ENCODE data around the gene BTG1.

Gene BTG1

GRCh38 chr12:92185052-92185451 lies 39.4 kb upstream of the BTG1 start:
- H3K4me1 ChIP-seq (ENCODE audit: control insufficient read depth in 2 of 2, insufficient read depth in 1 of 2, low read depth in 1 of 2, low read length in 2 of 2): no peaks in the 10 kb centered on the region
- no peak overlapping the region for H3K4me3 ChIP-seq (ENCODE audit: low read length in 2 of 2)
- no peak overlapping the region for H2BK12ac ChIP-seq (ENCODE audit: low read length)
- no peak for DNase-seq (ENCODE audit: low spot score)
- H3K4me2 ChIP-seq (ENCODE audit: insufficient read depth, low read length, poor library complexity, severe bottlenecking): no peak overlapping the region
- no peak overlapping the region for H3K9ac ChIP-seq (ENCODE audit: low read depth, low read length, poor library complexity)
- H3K36me3 ChIP-seq (replicated peaks in 1 of 2; ENCODE audit: control insufficient read depth in 2 of 2, insufficient read depth in 2 of 2, low read length in 2 of 2): no peaks in the 10 kb centered on the region
- no peaks in the 10 kb centered on the region for H3K27me3 ChIP-seq (ENCODE audit: control insufficient read depth in 3 of 3, insufficient read depth in 3 of 3, low read depth in 1 of 3, low read length in 3 of 3)
- no peak overlapping the region for H3K23ac ChIP-seq (ENCODE audit: low read depth, low read length, poor library complexity)
- no peaks in the 10 kb centered on the region for H3K79me1 ChIP-seq (ENCODE audit: low read depth, low read length)
- H3K18ac ChIP-seq (ENCODE audit: low read length): no peak overlapping the region
- no peak overlapping the region for H4K91ac ChIP-seq (ENCODE audit: low read depth, low read length, poor library complexity)
- no peak overlapping the region for H2BK15ac ChIP-seq (ENCODE audit: low read length)
- H2BK120ac ChIP-seq (ENCODE audit: low read depth, low read length): no peak overlapping the region
- H4K8ac ChIP-seq (ENCODE audit: low read depth, low read length): no peak overlapping the region
- no peak overlapping the region for H3K27ac ChIP-seq (replicated peaks; ENCODE audit: low read length)
- no peak overlapping the region for H2BK5ac ChIP-seq (ENCODE audit: low read length)
- no peak overlapping the region for H3K14ac ChIP-seq (ENCODE audit: low read length)
- H2AFZ ChIP-seq (ENCODE audit: low read length): no peak overlapping the region
- H2AK5ac ChIP-seq (ENCODE audit: low read depth, low read length): no peak overlapping the region
- no peak overlapping the region for H3K4ac ChIP-seq (ENCODE audit: low read length)
- peaks cover 0 to 5% of the 10 kb centered on the region in 2 donors for H3K9me3 ChIP-seq (replicated peaks in 1 of 2; ENCODE audit: control insufficient read depth in 2 of 2, insufficient read depth in 1 of 2, low read depth in 1 of 2, low read length in 2 of 2)

- Histone ChIP-seq H2BK120ac (ENCODE audit: low read depth, low read length) (no peak overlapping the region), H2BK15ac (ENCODE audit: low read length) (no peak overlapping the region), H3K4me3 (ENCODE audit: low read length in 2 of 2) (no peak overlapping the region), H3K27ac (replicated peaks; ENCODE audit: low read length) (no peak overlapping the region), H4K91ac (ENCODE audit: low read depth, low read length, poor library complexity) (no peak overlapping the region), H3K18ac (ENCODE audit: low read length) (no peak overlapping the region), H2AK5ac (ENCODE audit: low read depth, low read length) (no peak overlapping the region), H3K9me3 (replicated peaks in 1 of 2; ENCODE audit: control insufficient read depth in 2 of 2, insufficient read depth in 1 of 2, low read depth in 1 of 2, low read length in 2 of 2) (peaks cover 0 to 5% of the 10 kb centered on the region in 2 donors), H3K27me3 (ENCODE audit: control insufficient read depth in 3 of 3, insufficient read depth in 3 of 3, low read depth in 1 of 3, low read length in 3 of 3) (no peaks in the 10 kb centered on the region), H4K8ac (ENCODE audit: low read depth, low read length) (no peak overlapping the region), H3K9ac (ENCODE audit: low read depth, low read length, poor library complexity) (no peak overlapping the region), H2BK5ac (ENCODE audit: low read length) (no peak overlapping the region), H3K4ac (ENCODE audit: low read length) (no peak overlapping the region), H3K23ac (ENCODE audit: low read depth, low read length, poor library complexity) (no peak overlapping the region), H3K4me2 (ENCODE audit: insufficient read depth, low read length, poor library complexity, severe bottlenecking) (no peak overlapping the region), H3K79me1 (ENCODE audit: low read depth, low read length) (no peaks in the 10 kb centered on the region), H3K36me3 (replicated peaks in 1 of 2; ENCODE audit: control insufficient read depth in 2 of 2, insufficient read depth in 2 of 2, low read length in 2 of 2) (no peaks in the 10 kb centered on the region), H2BK12ac (ENCODE audit: low read length) (no peak overlapping the region), H2AFZ (ENCODE audit: low read length) (no peak overlapping the region), H3K4me1 (ENCODE audit: control insufficient read depth in 2 of 2, insufficient read depth in 1 of 2, low read depth in 1 of 2, low read length in 2 of 2) (no peaks in the 10 kb centered on the region), H3K14ac (ENCODE audit: low read length) (no peak overlapping the region)
- WGBS, 2 donors (ENCODE audit: extremely low coverage in 2 of 2, insufficient read length in 2 of 2, insufficient replicate concordance in 1 of 2): no CpG with 5 or more reads among the region's 2 CpGs
- no peak for DNase-seq (ENCODE audit: low spot score)
Measured at GRCh38 chr12:92183575-92183974, 37.9 kb upstream of the BTG1 start.

- no peak overlapping the region for H2AFZ ChIP-seq (ENCODE audit: low read length)
- no peak for DNase-seq (ENCODE audit: low spot score)
- no peak overlapping the region for H3K4me3 ChIP-seq (ENCODE audit: low read length in 2 of 2)
- H3K79me1 ChIP-seq (ENCODE audit: low read depth, low read length): no peaks in the 10 kb centered on the region
- H2BK12ac ChIP-seq (ENCODE audit: low read length): no peak overlapping the region
- no peak overlapping the region for H2BK120ac ChIP-seq (ENCODE audit: low read depth, low read length)
- H3K18ac ChIP-seq (ENCODE audit: low read length): no peak overlapping the region
- H3K9me3 ChIP-seq (replicated peaks in 1 of 2; ENCODE audit: control insufficient read depth in 2 of 2, insufficient read depth in 1 of 2, low read depth in 1 of 2, low read length in 2 of 2): no peaks in the 10 kb centered on the region
- no peak overlapping the region for H3K4ac ChIP-seq (ENCODE audit: low read length)
- no peak overlapping the region for H2AK5ac ChIP-seq (ENCODE audit: low read depth, low read length)
- H3K23ac ChIP-seq (ENCODE audit: low read depth, low read length, poor library complexity): no peak overlapping the region
- no CpG with 5 or more reads among the region's 1 CpG for WGBS, 2 donors (ENCODE audit: extremely low coverage in 2 of 2, insufficient read length in 2 of 2, insufficient replicate concordance in 1 of 2)
- no peak overlapping the region for H3K14ac ChIP-seq (ENCODE audit: low read length)
- H3K9ac ChIP-seq (ENCODE audit: low read depth, low read length, poor library complexity): no peak overlapping the region
- H3K27me3 ChIP-seq (ENCODE audit: control insufficient read depth in 3 of 3, insufficient read depth in 3 of 3, low read depth in 1 of 3, low read length in 3 of 3): no peaks in the 10 kb centered on the region
- no peak overlapping the region for H4K91ac ChIP-seq (ENCODE audit: low read depth, low read length, poor library complexity)
- H3K36me3 ChIP-seq (replicated peaks in 1 of 2; ENCODE audit: control insufficient read depth in 2 of 2, insufficient read depth in 2 of 2, low read length in 2 of 2): no peaks in the 10 kb centered on the region
- no peak overlapping the region for H2BK5ac ChIP-seq (ENCODE audit: low read length)
- no peak overlapping the region for H2BK15ac ChIP-seq (ENCODE audit: low read length)
- no peak overlapping the region for H3K4me2 ChIP-seq (ENCODE audit: insufficient read depth, low read length, poor library complexity, severe bottlenecking)
- H4K8ac ChIP-seq (ENCODE audit: low read depth, low read length): no peak overlapping the region
- peaks cover 11 to 19% of the 10 kb centered on the region in 2 donors for H3K4me1 ChIP-seq (ENCODE audit: control insufficient read depth in 2 of 2, insufficient read depth in 1 of 2, low read depth in 1 of 2, low read length in 2 of 2)
- no peak overlapping the region for H3K27ac ChIP-seq (replicated peaks; ENCODE audit: low read length)
Measured at GRCh38 chr12:92178340-92178739, 32.7 kb upstream of the BTG1 start.

GRCh38 chr12:92176646-92177045 lies 31.0 kb upstream of the BTG1 start:
- H2AFZ ChIP-seq (ENCODE audit: low read length): no peak overlapping the region

More at GRCh38 chr12:92176646-92177045, 31.0 kb upstream of the BTG1 start:
- Histone ChIP-seq H3K9me3 (replicated peaks in 1 of 2; ENCODE audit: control insufficient read depth in 2 of 2, insufficient read depth in 1 of 2, low read depth in 1 of 2, low read length in 2 of 2) (no peaks in the 10 kb centered on the region), H2BK120ac (ENCODE audit: low read depth, low read length) (no peak overlapping the region), H3K4me2 (ENCODE audit: insufficient read depth, low read length, poor library complexity, severe bottlenecking) (no peak overlapping the region), H2BK12ac (ENCODE audit: low read length) (peak overlapping the region; percentile 24), H3K27me3 (ENCODE audit: control insufficient read depth in 3 of 3, insufficient read depth in 3 of 3, low read depth in 1 of 3, low read length in 3 of 3) (no peaks in the 10 kb centered on the region), H2BK5ac (ENCODE audit: low read length) (peak overlapping the region; percentile 78), H3K4me3 (ENCODE audit: low read length in 2 of 2) (no peak overlapping the region), H3K14ac (ENCODE audit: low read length) (no peak overlapping the region), H3K18ac (ENCODE audit: low read length) (peak overlapping the region; percentile 70), H4K91ac (ENCODE audit: low read depth, low read length, poor library complexity) (no peak overlapping the region), H2AK5ac (ENCODE audit: low read depth, low read length) (peak overlapping the region; percentile 8), H4K8ac (ENCODE audit: low read depth, low read length) (no peak overlapping the region), H3K79me1 (ENCODE audit: low read depth, low read length) (no peaks in the 10 kb centered on the region), H3K36me3 (replicated peaks in 1 of 2; ENCODE audit: control insufficient read depth in 2 of 2, insufficient read depth in 2 of 2, low read length in 2 of 2) (no peaks in the 10 kb centered on the region), H3K23ac (ENCODE audit: low read depth, low read length, poor library complexity) (no peak overlapping the region), H3K9ac (ENCODE audit: low read depth, low read length, poor library complexity) (no peak overlapping the region), H3K4me1 (ENCODE audit: control insufficient read depth in 2 of 2, insufficient read depth in 1 of 2, low read depth in 1 of 2, low read length in 2 of 2) (peaks cover 11 to 30% of the 10 kb centered on the region in 2 donors), H3K4ac (ENCODE audit: low read length) (no peak overlapping the region), H2BK15ac (ENCODE audit: low read length) (no peak overlapping the region), H3K27ac (replicated peaks; ENCODE audit: low read length) (peak overlapping the region; percentile 53)
- no peak for DNase-seq (ENCODE audit: low spot score)
- WGBS, 2 donors (ENCODE audit: extremely low coverage in 2 of 2, insufficient read length in 2 of 2, insufficient replicate concordance in 1 of 2): no CpG with 5 or more reads among the region's 10 CpGs

Measured in neuronal stem cell (in vitro differentiated cells).